NOMO-1 treated with dmso at 0.1 percent for 144 hours (cell line): Measurements from ENCODE around the gene CLBA1.

ENCODE experiments used
- DNase-seq: peaks from one replicate; lab custom pipeline; 2025; ENCODE audit not compliant: unreplicated experiment; lab: John Stamatoyannopoulos, UW

Gene CLBA1

GRCh38 chr14:104979758-104980610 lies 5.6 kb upstream of the CLBA1 start:
- DNase-seq, result no peak

GRCh38 chr14:104980611-104981531 lies 4.7 kb upstream of the CLBA1 start:
- DNase-seq, result no peak

- no peak for DNase-seq
Observed at GRCh38 chr14:104981699-104982541, 3.7 kb upstream of the CLBA1 start.

GRCh38 chr14:104982548-104983230 lies 2.9 kb upstream of the CLBA1 start:
- DNase-seq, result no peak

- no peak for DNase-seq
Observed at GRCh38 chr14:104983231-104983721, 2.3 kb upstream of the CLBA1 start.

- no peak for DNase-seq
Observed at GRCh38 chr14:104984056-104984894, 1.3 kb upstream of the CLBA1 start.

- DNase-seq, result no peak
Observed at GRCh38 chr14:104986487-104987164, 1.0 kb downstream of the CLBA1 start.

GRCh38 chr14:104989236-104989950 lies 3.8 kb downstream of the CLBA1 start:
- DNase-seq, result no peak

GRCh38 chr14:104989951-104990303 lies 4.3 kb downstream of the CLBA1 start:
- no peak for DNase-seq

GRCh38 chr14:104991896-104992230 lies 6.3 kb downstream of the CLBA1 start:
- DNase-seq, result no peak

- DNase-seq, result no peak
Observed at GRCh38 chr14:104992501-104992900, 6.9 kb downstream of the CLBA1 start.

GRCh38 chr14:104993306-104993705 lies 7.7 kb downstream of the CLBA1 start:
- DNase-seq, result no peak

GRCh38 chr14:104993808-104994591 lies 8.4 kb downstream of the CLBA1 start:
- DNase-seq, result no peak

- DNase-seq, result no peak
Observed at GRCh38 chr14:104994978-104995377, 9.4 kb downstream of the CLBA1 start.

- no peak for DNase-seq
Observed at GRCh38 chr14:104996032-104996431, 10.4 kb downstream of the CLBA1 start.

GRCh38 chr14:104996483-104996882 lies 10.9 kb downstream of the CLBA1 start:
- no peak for DNase-seq

- DNase-seq, result no peak
Observed at GRCh38 chr14:104998801-104999200, 13.2 kb downstream of the CLBA1 start.

- DNase-seq, result no peak
Observed at GRCh38 chr14:104999361-104999760, 13.8 kb downstream of the CLBA1 start.
